Dermis microvascular lymphatic vessel endothelial cell (primary cell): Measurements from ENCODE around the gene NPHS1. TPM values are rescaled to one million over a fixed set of nuclear protein-coding genes. Genes with fewer than 3 reads are reported as not detected.

Source experiments
- total RNA-seq: library from RNA; depleted of rRNA; stranded (reverse); fragments of >200 nt; gene quantifications from 2 replicates; pipeline ENCODE4 v1.2.1, GENCODE V29; 2014

The NPHS1 gene
- total RNA-seq, 1 donor from 2014 or later: not detected

Other genes starting within 250 kb of the NPHS1 start
- gene HAUS5, start 239.8 kb downstream of the NPHS1 start, total RNA-seq: 4.9 and 5.6 TPM in 2 replicates
- 27.9 and 35.4 TPM in 2 replicates for gene RBM42, start 223.5 kb downstream of the NPHS1 start, total RNA-seq
- gene ETV2, start 210.8 kb downstream of the NPHS1 start, total RNA-seq: under 0.01 and 0.26 TPM in 2 replicates
- 243 and 347 TPM in 2 replicates for gene COX6B1, start 204.2 kb downstream of the NPHS1 start, total RNA-seq
- not detected in 2 replicates for gene UPK1A, start 186.0 kb downstream of the NPHS1 start, total RNA-seq
- gene ZBTB32, start 147.9 kb downstream of the NPHS1 start, total RNA-seq: not detected in 2 replicates
- gene KMT2B, start 134.5 kb downstream of the NPHS1 start, total RNA-seq: 2.3 and 7.1 TPM in 2 replicates
- 1.1 and 1.8 TPM in 2 replicates for gene IGFLR1, start 110.1 kb downstream of the NPHS1 start, total RNA-seq
- 2.4 and 4.3 TPM in 2 replicates for gene U2AF1L4, start 107.1 kb downstream of the NPHS1 start, total RNA-seq
- 16.3 and 19.2 TPM in 2 replicates for gene PSENEN, start 106.9 kb downstream of the NPHS1 start, total RNA-seq
- 3.0 and 3.8 TPM in 2 replicates for gene LIN37, start 103.9 kb downstream of the NPHS1 start, total RNA-seq
- gene HSPB6, start 95.5 kb downstream of the NPHS1 start, total RNA-seq: 0.13 and 0.25 TPM in 2 replicates
- 1.3 and 1.4 TPM in 2 replicates for gene PROSER3, start 94.3 kb downstream of the NPHS1 start, total RNA-seq
- gene ARHGAP33, start 76.9 kb downstream of the NPHS1 start, total RNA-seq: 1.0 and 2.3 TPM in 2 replicates
- gene PRODH2, start 39.7 kb downstream of the NPHS1 start, total RNA-seq: not detected in 2 replicates
- not detected in 2 replicates for gene KIRREL2, start 4.4 kb upstream of the NPHS1 start, total RNA-seq
- gene APLP1, start 16.1 kb upstream of the NPHS1 start, total RNA-seq: 1.8 TPM in 2 replicates
- gene NFKBID, start 48.0 kb upstream of the NPHS1 start, total RNA-seq: 1.4 and 2.8 TPM in 2 replicates
- gene HCST, start 50.0 kb upstream of the NPHS1 start, total RNA-seq: 0.38 and 0.39 TPM in 2 replicates
- gene TYROBP, start 55.8 kb upstream of the NPHS1 start, total RNA-seq: not detected in 2 replicates
- 0.77 and 2.9 TPM in 2 replicates for gene LRFN3, start 83.9 kb upstream of the NPHS1 start, total RNA-seq
- 7.2 and 14.0 TPM in 2 replicates for gene SDHAF1, start 142.7 kb upstream of the NPHS1 start, total RNA-seq
- gene SYNE4, start 156.3 kb upstream of the NPHS1 start, total RNA-seq: under 0.01 TPM in 1 of 2 replicates, not detected in the other
- 5.5 and 8.7 TPM in 2 replicates for gene ALKBH6, start 161.7 kb upstream of the NPHS1 start, total RNA-seq
- 1.3 and 6.1 TPM in 2 replicates for gene CLIP3, start 180.4 kb upstream of the NPHS1 start, total RNA-seq
- gene THAP8, start 201.8 kb upstream of the NPHS1 start, total RNA-seq: 0.77 and 1.1 TPM in 2 replicates
- 1.8 and 2.7 TPM in 2 replicates for gene WDR62, start 202.4 kb upstream of the NPHS1 start, total RNA-seq